HEK293 (cell line): ENCODE data around the gene FHDC1.

Source experiments
- CTCF ChIA-PET: fragments of 350-600 bp; formaldehyde crosslinking; extraction: SDS; loops from one replicate; lab custom pipeline; 2021; ENCODE audit warnings: antibody characterized with exemption; lab: Yijun Ruan, JAX
- POLR2A ChIA-PET: fragments of 300-600 bp; formaldehyde crosslinking; extraction: SDS; loops from one replicate; lab custom pipeline; 2020; ENCODE audit warnings: antibody characterized with exemption, inconsistent platforms; lab: Yijun Ruan, JAX
- H3K27ac ChIP-seq: fragments of 200-500 bp; sonication (Bioruptor generic); 2 replicates; pipeline ENCODE4 v1.5.1; 2014; ENCODE audit warnings: low read depth, low read length, control low read depth, inconsistent platforms; ENCODE audit errors: extremely low read depth
- H3K36me3 ChIP-seq, 2 experiments: fragments of 200-500 bp in 1 of 2; sonication (Bioruptor generic) in 1 of 2; 1 replicate in 1 of 2; 2 replicates in 1 of 2; pipeline ENCODE4 v1.5.1; 2014 to 2017; ENCODE audit warnings: inconsistent platforms in 2 of 2, low read length in 2 of 2; ENCODE audit not compliant: control insufficient read depth in 2 of 2, insufficient read depth in 1 of 2
- H3K4me1 ChIP-seq: fragments of 200-500 bp; sonication (Bioruptor generic); 2 replicates; pipeline ENCODE4 v1.5.1; 2014; ENCODE audit warnings: mild to moderate bottlenecking, low read length, inconsistent platforms; ENCODE audit not compliant: control insufficient read depth, insufficient read depth
- H3K4me3 ChIP-seq: 2 replicates; pipeline ENCODE4 v1.5.1; 2011; ENCODE audit warnings: low read depth, mild to moderate bottlenecking, control low read depth, low read length, moderate library complexity
- H3K9me3 ChIP-seq: fragments of 200-500 bp; sonication (Bioruptor generic); 2 replicates; pipeline ENCODE4 v1.5.1; 2014; ENCODE audit warnings: low read depth, low read length, inconsistent platforms; ENCODE audit not compliant: control insufficient read depth, insufficient read depth
- GFI1B ChIP-seq: fragments of 450-650 bp; formaldehyde crosslinking; IDR thresholded peaks from 2 replicates; pipeline ENCODE4 v1.5.1; 2016; ENCODE audit warnings: missing biosample characterization, missing genetic modification characterization
- GLI2 ChIP-seq: fragments of 450-650 bp; formaldehyde crosslinking; IDR thresholded peaks from 2 replicates; pipeline ENCODE4; 2017; ENCODE audit warnings: missing biosample characterization, missing genetic modification characterization, low read depth, borderline replicate concordance
- HOXA7 ChIP-seq: sonication (generic); formaldehyde crosslinking; IDR thresholded peaks from 2 replicates; pipeline ENCODE4 v1.8.1; 2022; ENCODE audit warnings: missing genetic modification reagents, borderline replicate concordance
- HOXC10 ChIP-seq: sonication (generic); formaldehyde crosslinking; IDR thresholded peaks from 2 replicates; pipeline ENCODE4 v1.8.1; 2023; ENCODE audit warnings: mild to moderate bottlenecking, missing genetic modification reagents
- KLF1 ChIP-seq: fragments of 450-650 bp; formaldehyde crosslinking; IDR thresholded peaks from 2 replicates; pipeline ENCODE4 v1.5.1; 2016; ENCODE audit warnings: missing biosample characterization, missing genetic modification characterization
- KLF9 ChIP-seq: fragments of 450-650 bp; formaldehyde crosslinking; IDR thresholded peaks from 2 replicates; pipeline ENCODE4 v1.5.1; 2016; ENCODE audit warnings: missing biosample characterization, missing genetic modification characterization, low read depth
- MYNN ChIP-seq: fragments of 450-650 bp; formaldehyde crosslinking; IDR thresholded peaks from 2 replicates; pipeline ENCODE4 v1.5.1; 2016; ENCODE audit warnings: missing biosample characterization, missing genetic modification characterization, borderline replicate concordance
- PRDM1 ChIP-seq: fragments of 450-650 bp; formaldehyde crosslinking; IDR thresholded peaks from 2 replicates; pipeline ENCODE4; 2016; ENCODE audit warnings: missing biosample characterization, missing genetic modification characterization
- TSHZ1 ChIP-seq: fragments of 450-650 bp; formaldehyde crosslinking; IDR thresholded peaks from 2 replicates; pipeline ENCODE4 v1.5.1; 2016; ENCODE audit warnings: missing biosample characterization, missing genetic modification characterization, borderline replicate concordance
- ZNF112 ChIP-seq: fragments of 450-650 bp; formaldehyde crosslinking; IDR thresholded peaks from 2 replicates; pipeline ENCODE4 v1.5.0; 2017; ENCODE audit warnings: missing biosample characterization, missing genetic modification characterization
- ZNF121 ChIP-seq: fragments of 450-650 bp; formaldehyde crosslinking; IDR thresholded peaks from 2 replicates; pipeline ENCODE4 v1.5.1; 2016; ENCODE audit warnings: missing biosample characterization, missing genetic modification characterization
- ZNF155 ChIP-seq: fragments of 450-650 bp; formaldehyde crosslinking; IDR thresholded peaks from 2 replicates; pipeline ENCODE4 v1.5.1; 2016; ENCODE audit warnings: missing biosample characterization, missing genetic modification characterization
- ZNF23 ChIP-seq: fragments of 450-650 bp; formaldehyde crosslinking; IDR thresholded peaks from 2 replicates; pipeline ENCODE4 v1.5.1; 2016; ENCODE audit warnings: missing biosample characterization, missing genetic modification characterization, borderline replicate concordance
- ZNF248 ChIP-seq: fragments of 450-650 bp; formaldehyde crosslinking; IDR thresholded peaks from 2 replicates; pipeline ENCODE4 v1.5.1; 2017; ENCODE audit warnings: missing biosample characterization, missing genetic modification characterization
- ZNF266 ChIP-seq: fragments of 450-650 bp; formaldehyde crosslinking; IDR thresholded peaks from 2 replicates; pipeline ENCODE4 v1.5.1; 2016; ENCODE audit warnings: missing biosample characterization, missing genetic modification characterization, low read depth
- ZNF280C ChIP-seq: fragments of 450-650 bp; formaldehyde crosslinking; IDR thresholded peaks from 2 replicates; pipeline ENCODE4 v1.5.1; 2016; ENCODE audit warnings: missing biosample characterization, missing genetic modification characterization
- ZNF362 ChIP-seq: fragments of 450-650 bp; formaldehyde crosslinking; IDR thresholded peaks from 2 replicates; pipeline ENCODE4 v1.5.1; 2016; ENCODE audit warnings: missing biosample characterization, missing genetic modification characterization
- ZNF404 ChIP-seq: fragments of 450-650 bp; formaldehyde crosslinking; IDR thresholded peaks from 2 replicates; pipeline ENCODE4 v1.5.1; 2017; ENCODE audit warnings: missing biosample characterization, missing genetic modification characterization
- ZNF488 ChIP-seq: fragments of 450-650 bp; formaldehyde crosslinking; IDR thresholded peaks from 2 replicates; pipeline ENCODE4 v1.5.1; 2016; ENCODE audit warnings: missing biosample characterization, missing genetic modification characterization
- ZNF558 ChIP-seq: fragments of 450-650 bp; formaldehyde crosslinking; IDR thresholded peaks from 2 replicates; pipeline ENCODE4 v1.5.1; 2016; ENCODE audit warnings: missing biosample characterization, missing genetic modification characterization
- ZNF585B ChIP-seq: fragments of 450-650 bp; formaldehyde crosslinking; IDR thresholded peaks from 2 replicates; pipeline ENCODE4 v1.5.1; 2016; ENCODE audit warnings: missing biosample characterization, missing genetic modification characterization
- ZNF692 ChIP-seq: fragments of 450-650 bp; formaldehyde crosslinking; IDR thresholded peaks from 2 replicates; pipeline ENCODE4 v1.5.1; 2016; ENCODE audit warnings: missing biosample characterization, missing genetic modification characterization
- ZNF704 ChIP-seq: fragments of 450-650 bp; formaldehyde crosslinking; IDR thresholded peaks from 2 replicates; pipeline ENCODE4 v1.5.1; 2016; ENCODE audit warnings: missing biosample characterization, missing genetic modification characterization

FHDC1 gene

GRCh38 chr4:152953514-152953913 is 17.4 kb downstream of the FHDC1 start (continued):
- TF ChIP-seq ZNF266 (tag by site-specific recombination) (no peak), ZNF248 (no peak), PRDM1 (tag by site-specific recombination) (no peak), HOXA7 (CRISPR knock-in tag) (no peak), GFI1B (no peak), MYNN (no peak), ZNF692 (no peak), GLI2 (tag by site-specific recombination) (no peak), ZNF585B (tag by site-specific recombination) (no peak), ZNF362 (tag by site-specific recombination) (no peak)

GRCh38 chr4:152954741-152955140 is 18.6 kb downstream of the FHDC1 start:
- Histone ChIP-seq H3K27ac (no peak overlapping the region), H3K4me1 (peaks cover 4% of the 10 kb centered on the region; the same call in 1 of the 2 replicates), H3K9me3 (no peaks in the 10 kb centered on the region), H3K4me3 (no peak overlapping the region), H3K36me3 (no peaks in the 10 kb centered on the region)
- CTCF ChIA-PET: interaction anchor here (1.2 kb wide), 1 partner anchor 28 kb away, joined by 3 read pairs; no protein-coding TSS in a partner anchor
- POLR2A ChIA-PET: interaction anchor here (0.6 kb wide), 1 partner anchor 126 kb away, joined by 3 read pairs; no protein-coding TSS in a partner anchor
- TF ChIP-seq KLF9 (tag by site-specific recombination) (no peak), ZNF112 (tag by site-specific recombination) (no peak), ZNF121 (tag by site-specific recombination) (no peak), ZNF404 (tag by site-specific recombination) (no peak)

GRCh38 chr4:152956147-152956546 is 20.0 kb downstream of the FHDC1 start:
- POLR2A ChIA-PET: no interaction called here
- no peak overlapping the region for H3K27ac ChIP-seq
- H3K4me3 ChIP-seq: no peak overlapping the region
- CTCF ChIA-PET: no interaction called here
- H3K36me3 ChIP-seq: no peaks in the 10 kb centered on the region
- peaks cover 4% of the 10 kb centered on the region; the same call in 1 of the 2 replicates for H3K4me1 ChIP-seq
- no peaks in the 10 kb centered on the region for H3K9me3 ChIP-seq
- TF ChIP-seq ZNF558 (no peak), KLF1 (tag by site-specific recombination) (no peak), ZNF488 (tag by site-specific recombination) (no peak), ZNF280C (tag by site-specific recombination) (no peak), TSHZ1 (no peak), ZNF155 (tag by site-specific recombination) (no peak), HOXC10 (CRISPR knock-in tag) (no peak), ZNF704 (tag by site-specific recombination) (no peak), ZNF23 (tag by site-specific recombination) (no peak)
